Measurements from ENCODE around the gene CTU1. TPM values are rescaled to one million over a fixed set of nuclear protein-coding genes. Genes with fewer than 3 reads are reported as not detected.
A peak's percentile ranks its signal among the peaks of the same experiment; 100 is the strongest.

Gene CTU1
- total and polyA plus RNA-seq, 2 donors (not counting 1 experiment from before 2014, with no cell fraction given), result 8.1 to 8.4 TPM

DNA sequence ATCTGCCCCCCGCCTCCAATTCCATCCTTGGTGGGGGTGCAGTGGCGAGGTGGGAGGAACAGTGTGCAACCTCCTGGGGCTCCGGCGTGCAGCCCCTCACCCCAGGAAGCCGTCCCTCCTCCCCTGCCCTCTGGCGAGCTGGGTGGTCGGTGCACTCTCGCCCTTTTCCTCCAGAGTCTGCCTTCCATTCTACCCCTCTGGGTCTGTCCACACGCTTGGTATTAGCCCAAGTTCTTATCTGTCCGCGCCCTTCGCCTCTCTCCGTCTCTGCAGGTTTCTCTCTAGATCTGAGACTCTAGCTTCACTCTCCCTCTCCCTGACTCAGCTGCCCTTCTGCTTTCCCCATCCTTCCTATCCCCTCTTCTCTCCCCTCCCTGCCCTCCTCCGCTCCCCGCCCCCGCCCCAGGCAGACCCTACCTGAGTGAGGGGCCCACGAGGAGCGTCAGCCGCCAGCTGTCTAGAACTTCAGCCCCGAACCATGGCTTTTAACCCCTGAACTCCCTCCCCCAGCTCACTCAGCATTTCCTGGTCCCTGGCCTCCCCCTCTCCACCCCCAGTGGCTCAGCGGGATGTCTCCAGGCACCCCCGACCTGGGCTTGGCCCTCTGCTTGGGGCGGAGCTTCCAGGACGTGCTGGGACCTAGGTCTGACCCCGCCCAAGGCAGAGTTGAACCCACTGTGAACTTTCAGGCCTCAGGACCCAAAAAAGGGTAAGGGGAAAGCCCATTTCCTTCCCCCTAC, 42.8 kb downstream of the CTU1 start:
- Histone ChIP-seq H2AFZ (ENCODE audit: insufficient read depth, low read depth, low read length, poor library complexity, severe bottlenecking) (no peak overlapping the region), H3K9ac (ENCODE audit: low read length) (no peak overlapping the region), H3K9me3 (ENCODE audit: control extremely low read depth in 1 of 3, control insufficient read depth in 2 of 3, insufficient read depth in 1 of 3, low read length in 2 of 3) (peaks cover 0 to 8% (median 0%) of the 10 kb centered on the region in 3 donors), H3K27me3 (replicated peaks in 1 of 4; ENCODE audit: control extremely low read depth in 1 of 4, control insufficient read depth in 3 of 4, insufficient read depth in 4 of 4, low read length in 3 of 4) (peaks cover 0 to 45% (median 16%) of the 10 kb centered on the region in 4 experiments), H3K4me1 (ENCODE audit: control insufficient read depth in 2 of 2, insufficient read depth in 2 of 2, low read length in 2 of 2) (peaks cover 2 to 4% of the 10 kb centered on the region in 2 donors), H3K36me3 (replicated peaks in 1 of 2; ENCODE audit: control extremely low read depth in 1 of 2, control insufficient read depth in 1 of 2, extremely low read depth in 1 of 2, insufficient read depth in 2 of 2, low read length in 1 of 2) (no peaks in the 10 kb centered on the region), H3K4me3 (ENCODE audit: control extremely low read depth in 1 of 5, extremely low read depth in 1 of 5, insufficient read depth in 1 of 5, low read depth in 2 of 5, low read length in 4 of 5) (no peak overlapping the region), H3K27ac (ENCODE audit: low read length in 2 of 2) (no peak overlapping the region), H4K20me1 (ENCODE audit: control insufficient read depth, insufficient read depth, low read length, poor library complexity, severe bottlenecking) (no peaks in the 10 kb centered on the region), H3K4me2 (replicated peaks; ENCODE audit: low read depth, low read length, poor library complexity, severe bottlenecking) (peak overlapping the region; percentile 11), H3K79me2 (ENCODE audit: control insufficient read depth, insufficient read depth, low read length) (no peaks in the 10 kb centered on the region)
- H3K27ac Mint-ChIP-seq, result no peak overlapping the region
- H3K4me3 Mint-ChIP-seq, result no peak overlapping the region
- ChIA-PET CTCF (no interaction called here), POLR2A (no interaction called here)
- H3K9me3 Mint-ChIP-seq (ENCODE audit: insufficient read depth), result peaks cover 3% of the 10 kb centered on the region
- intact Hi-C loops (cut with micrococcal nuclease), result loop anchor here (10.0 kb wide), 1 partner anchor 89 kb away; no protein-coding TSS in a partner anchor
- ATAC-seq (ENCODE audit: low read depth), result no peak
- TF ChIP-seq, protein P1, sequence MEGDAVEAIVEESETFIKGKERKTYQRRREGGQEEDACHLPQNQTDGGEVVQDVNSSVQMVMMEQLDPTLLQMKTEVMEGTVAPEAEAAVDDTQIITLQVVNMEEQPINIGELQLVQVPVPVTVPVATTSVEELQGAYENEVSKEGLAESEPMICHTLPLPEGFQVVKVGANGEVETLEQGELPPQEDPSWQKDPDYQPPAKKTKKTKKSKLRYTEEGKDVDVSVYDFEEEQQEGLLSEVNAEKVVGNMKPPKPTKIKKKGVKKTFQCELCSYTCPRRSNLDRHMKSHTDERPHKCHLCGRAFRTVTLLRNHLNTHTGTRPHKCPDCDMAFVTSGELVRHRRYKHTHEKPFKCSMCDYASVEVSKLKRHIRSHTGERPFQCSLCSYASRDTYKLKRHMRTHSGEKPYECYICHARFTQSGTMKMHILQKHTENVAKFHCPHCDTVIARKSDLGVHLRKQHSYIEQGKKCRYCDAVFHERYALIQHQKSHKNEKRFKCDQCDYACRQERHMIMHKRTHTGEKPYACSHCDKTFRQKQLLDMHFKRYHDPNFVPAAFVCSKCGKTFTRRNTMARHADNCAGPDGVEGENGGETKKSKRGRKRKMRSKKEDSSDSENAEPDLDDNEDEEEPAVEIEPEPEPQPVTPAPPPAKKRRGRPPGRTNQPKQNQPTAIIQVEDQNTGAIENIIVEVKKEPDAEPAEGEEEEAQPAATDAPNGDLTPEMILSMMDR (IDR thresholded peaks at IDR 0.05), result no peak
- TF ChIP-seq EZH2 (IDR thresholded peaks at IDR 0.05; ENCODE audit: borderline replicate concordance, insufficient read depth, low read depth, low read length, poor library complexity, severe bottlenecking), result no peak
- H3K27me3 Mint-ChIP-seq, result peaks cover 55% of the 10 kb centered on the region
- peaks cover 3% of the 10 kb centered on the region for H3K4me1 Mint-ChIP-seq
- DNase-seq, result no peak
- 19% methylated on average over 22 of the region's 25 CpGs for WGBS (ENCODE audit: insufficient coverage)

- DNase-seq (no peak), ATAC-seq (ENCODE audit: low read depth) (no peak)
- Mint-ChIP-seq H3K27me3 (peaks cover 55% of the 10 kb centered on the region), H3K4me1 (peaks cover 3% of the 10 kb centered on the region), H3K9me3 (ENCODE audit: insufficient read depth) (peaks cover 3% of the 10 kb centered on the region), H3K4me3 (no peak within 1 kb of the TSS), H3K27ac (no peak within 1 kb of the TSS)
- intact Hi-C loops (cut with micrococcal nuclease), result loop anchor here (10.0 kb wide), 1 partner anchor 90 kb away; no protein-coding TSS in a partner anchor
- H3K9me3 ChIP-seq (ENCODE audit: control extremely low read depth in 1 of 3, control insufficient read depth in 2 of 3, insufficient read depth in 1 of 3, low read length in 2 of 3), result peaks cover 0 to 8% (median 0%) of the 10 kb centered on the region in 3 donors
- 10% methylated on average over 16 of the region's 38 CpGs for WGBS (ENCODE audit: insufficient coverage)
- no peaks in the 10 kb centered on the region for H3K79me2 ChIP-seq (ENCODE audit: control insufficient read depth, insufficient read depth, low read length)
- no peak within 1 kb of the TSS for H3K9ac ChIP-seq (ENCODE audit: low read length)
- H3K4me1 ChIP-seq (ENCODE audit: control insufficient read depth in 2 of 2, insufficient read depth in 2 of 2, low read length in 2 of 2), result peaks cover 2 to 4% of the 10 kb centered on the region in 2 donors
- H3K27ac ChIP-seq (ENCODE audit: low read length in 2 of 2), result no peak within 1 kb of the TSS
- POLR2A ChIA-PET, result no interaction called here
- no peak within 1 kb of the TSS for H2AFZ ChIP-seq (ENCODE audit: insufficient read depth, low read depth, low read length, poor library complexity, severe bottlenecking)
- H3K4me3 ChIP-seq (ENCODE audit: control extremely low read depth in 1 of 5, extremely low read depth in 1 of 5, insufficient read depth in 1 of 5, low read depth in 2 of 5, low read length in 4 of 5), result no peak within 1 kb of the TSS
- peak within 1 kb of the TSS; percentile 11 for H3K4me2 ChIP-seq (replicated peaks; ENCODE audit: low read depth, low read length, poor library complexity, severe bottlenecking)
- H4K20me1 ChIP-seq (ENCODE audit: control insufficient read depth, insufficient read depth, low read length, poor library complexity, severe bottlenecking), result no peaks in the 10 kb centered on the region
- no peak for TF ChIP-seq EZH2 (IDR thresholded peaks at IDR 0.05; ENCODE audit: borderline replicate concordance, insufficient read depth, low read depth, low read length, poor library complexity, severe bottlenecking)
- TF ChIP-seq, protein P1 (IDR thresholded peaks at IDR 0.05), result no peak
- CTCF ChIA-PET, result no interaction called here
- no peaks in the 10 kb centered on the region for H3K36me3 ChIP-seq (replicated peaks in 1 of 2; ENCODE audit: control extremely low read depth in 1 of 2, control insufficient read depth in 1 of 2, extremely low read depth in 1 of 2, insufficient read depth in 2 of 2, low read length in 1 of 2)
- peaks cover 0 to 46% (median 16%) of the 10 kb centered on the region in 4 experiments for H3K27me3 ChIP-seq (replicated peaks in 1 of 4; ENCODE audit: control extremely low read depth in 1 of 4, control insufficient read depth in 3 of 4, insufficient read depth in 4 of 4, low read length in 3 of 4)
Observed at GRCh38 chr19:51064534-51065220, 43.5 kb downstream of the CTU1 start, which contains the start of gene KLK13. KLK13 (minus strand) TSS chr19:51065092; CDS start chr19:51065067, 25 bp downstream.

Data from B cell (primary cell).